ENCODE measurements around the gene LUM. TPM values are rescaled to one million over a fixed set of nuclear protein-coding genes. Genes with fewer than 3 reads are reported as not detected.

The LUM gene
- total RNA-seq, 2 donors from 2014 or later, result 130 to 196 TPM

DNA sequence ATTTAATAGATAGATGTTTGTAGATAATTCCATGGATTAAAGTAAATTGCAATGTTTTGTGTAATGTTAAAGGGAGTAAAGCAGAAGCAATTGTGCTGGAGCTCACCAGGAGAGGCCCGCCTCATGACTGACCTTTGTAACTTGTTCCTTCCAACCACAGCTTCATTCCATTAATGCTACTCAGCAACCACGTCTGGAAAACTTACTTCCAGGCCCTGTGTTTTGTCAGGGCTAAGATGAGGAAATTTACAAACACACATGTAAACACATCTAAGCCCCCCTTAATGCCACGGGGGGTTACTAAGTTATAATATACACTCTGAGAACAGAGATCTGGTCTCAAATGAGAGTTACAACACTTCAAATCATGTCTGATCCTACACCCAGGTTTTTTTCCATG, 12.4 kb downstream of the LUM start:
- no peaks in the 10 kb centered on the region for H3K9me3 ChIP-seq

DNA sequence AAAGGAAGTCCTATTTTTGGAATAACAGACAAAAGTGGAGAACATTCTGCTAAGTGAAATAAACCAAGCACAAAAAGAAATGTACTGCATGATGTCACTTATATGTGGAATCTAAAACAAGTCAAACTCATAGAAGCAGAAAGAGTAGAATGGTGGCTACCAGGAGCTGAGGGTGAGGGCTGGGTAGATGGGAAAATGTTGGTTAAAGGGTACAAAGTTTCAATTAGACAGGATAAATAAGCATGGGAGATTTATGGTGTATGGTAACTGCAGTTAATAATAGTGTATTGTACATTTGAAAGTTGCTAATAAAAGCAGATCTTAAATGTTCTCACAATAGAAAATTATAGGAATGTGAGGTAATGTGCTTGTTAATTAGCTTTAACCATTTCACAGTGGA, 12.8 kb downstream of the LUM start:
- Histone ChIP-seq H3K27me3 (no peaks in the 10 kb centered on the region), H3K4me3 (no peak overlapping the region), H3K9me3 (no peaks in the 10 kb centered on the region), H3K4me1 (no peaks in the 10 kb centered on the region), H3K27ac (no peak overlapping the region), H3K36me3 (no peaks in the 10 kb centered on the region)
- DNase-seq (ENCODE audit: low spot score), result no peak
- TF ChIP-seq, protein P1, sequence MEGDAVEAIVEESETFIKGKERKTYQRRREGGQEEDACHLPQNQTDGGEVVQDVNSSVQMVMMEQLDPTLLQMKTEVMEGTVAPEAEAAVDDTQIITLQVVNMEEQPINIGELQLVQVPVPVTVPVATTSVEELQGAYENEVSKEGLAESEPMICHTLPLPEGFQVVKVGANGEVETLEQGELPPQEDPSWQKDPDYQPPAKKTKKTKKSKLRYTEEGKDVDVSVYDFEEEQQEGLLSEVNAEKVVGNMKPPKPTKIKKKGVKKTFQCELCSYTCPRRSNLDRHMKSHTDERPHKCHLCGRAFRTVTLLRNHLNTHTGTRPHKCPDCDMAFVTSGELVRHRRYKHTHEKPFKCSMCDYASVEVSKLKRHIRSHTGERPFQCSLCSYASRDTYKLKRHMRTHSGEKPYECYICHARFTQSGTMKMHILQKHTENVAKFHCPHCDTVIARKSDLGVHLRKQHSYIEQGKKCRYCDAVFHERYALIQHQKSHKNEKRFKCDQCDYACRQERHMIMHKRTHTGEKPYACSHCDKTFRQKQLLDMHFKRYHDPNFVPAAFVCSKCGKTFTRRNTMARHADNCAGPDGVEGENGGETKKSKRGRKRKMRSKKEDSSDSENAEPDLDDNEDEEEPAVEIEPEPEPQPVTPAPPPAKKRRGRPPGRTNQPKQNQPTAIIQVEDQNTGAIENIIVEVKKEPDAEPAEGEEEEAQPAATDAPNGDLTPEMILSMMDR (IDR thresholded peaks at IDR 0.05), result no peak

More for the DNA sequence above, 12.4 kb downstream of the LUM start:
- Histone ChIP-seq H3K4me3 (no peak overlapping the region), H3K27me3 (no peaks in the 10 kb centered on the region), H3K36me3 (no peaks in the 10 kb centered on the region), H3K4me1 (no peaks in the 10 kb centered on the region), H3K27ac (peak overlapping the region in 1 of 2 donors; percentile 54)
- TF ChIP-seq, protein P1 (IDR thresholded peaks at IDR 0.05), result no peak
- no peak for DNase-seq (ENCODE audit: low spot score)

DNA sequence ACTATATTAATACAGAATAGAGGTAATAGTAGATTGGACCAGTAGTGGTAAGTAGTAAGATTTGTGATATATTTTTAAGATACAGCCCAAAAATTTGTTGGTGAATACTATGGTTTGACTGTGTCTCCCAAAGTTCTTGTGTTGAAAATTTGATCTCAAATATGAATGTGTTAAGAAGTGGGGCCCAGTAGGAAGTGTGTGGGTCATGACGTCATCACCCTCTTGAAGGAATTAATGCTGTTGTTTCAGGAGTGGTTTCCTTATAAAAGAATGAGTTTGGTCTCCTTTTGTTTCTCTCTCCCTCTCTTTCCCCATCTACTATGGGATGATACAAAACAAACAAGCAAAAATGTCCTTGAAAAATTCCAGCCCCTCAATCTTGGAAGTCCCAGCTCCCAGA, 16.3 kb downstream of the LUM start:
- Histone ChIP-seq H3K36me3 (no peaks in the 10 kb centered on the region), H3K4me3 (no peak overlapping the region), H3K9me3 (peaks cover 0 to 12% of the 10 kb centered on the region in 2 donors), H3K4me1 (no peaks in the 10 kb centered on the region), H3K27me3 (no peaks in the 10 kb centered on the region), H3K27ac (no peak overlapping the region)
- no peak for DNase-seq (ENCODE audit: low spot score)
- TF ChIP-seq, protein P1 (IDR thresholded peaks at IDR 0.05), result no peak

DNA sequence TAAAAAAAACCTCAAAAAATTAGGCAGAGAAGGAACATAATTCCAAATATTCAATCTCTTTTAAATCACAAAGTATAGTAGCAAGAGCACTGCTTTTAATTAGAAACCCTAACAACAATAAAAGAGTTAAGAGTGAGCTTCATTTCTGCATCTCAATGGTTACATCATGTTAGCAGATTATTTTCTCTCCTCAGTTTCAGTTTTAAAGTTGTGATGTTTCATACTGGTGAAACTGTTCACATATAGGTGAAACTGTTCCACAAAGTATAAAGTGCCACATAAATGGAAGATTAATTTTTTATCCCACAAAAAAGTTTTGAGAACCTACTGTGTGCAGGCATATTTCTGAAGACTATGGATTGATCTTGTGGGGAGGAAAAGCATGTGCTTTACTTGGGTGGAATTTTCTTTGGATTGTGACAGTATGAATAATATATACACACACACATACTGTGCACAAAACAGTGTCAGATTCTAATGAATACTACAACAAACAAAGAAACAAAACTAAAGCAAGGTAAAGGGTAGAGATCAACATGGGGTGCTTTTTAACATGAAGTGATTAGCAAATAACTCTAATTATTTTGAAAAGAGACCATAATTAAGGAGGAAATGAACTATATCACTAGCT, 17.1 kb downstream of the LUM start:
- H3K4me1 ChIP-seq, result no peaks in the 10 kb centered on the region
- no peaks in the 10 kb centered on the region for H3K36me3 ChIP-seq
- H3K27me3 ChIP-seq, result no peaks in the 10 kb centered on the region
- DNase-seq (ENCODE audit: low spot score), result no peak
- TF ChIP-seq, protein P1 (IDR thresholded peaks at IDR 0.05), result no peak
- no peak overlapping the region for H3K4me3 ChIP-seq
- H3K9me3 ChIP-seq, result peaks cover 0 to 18% of the 10 kb centered on the region in 2 donors
- H3K27ac ChIP-seq, result no peak overlapping the region

DNA sequence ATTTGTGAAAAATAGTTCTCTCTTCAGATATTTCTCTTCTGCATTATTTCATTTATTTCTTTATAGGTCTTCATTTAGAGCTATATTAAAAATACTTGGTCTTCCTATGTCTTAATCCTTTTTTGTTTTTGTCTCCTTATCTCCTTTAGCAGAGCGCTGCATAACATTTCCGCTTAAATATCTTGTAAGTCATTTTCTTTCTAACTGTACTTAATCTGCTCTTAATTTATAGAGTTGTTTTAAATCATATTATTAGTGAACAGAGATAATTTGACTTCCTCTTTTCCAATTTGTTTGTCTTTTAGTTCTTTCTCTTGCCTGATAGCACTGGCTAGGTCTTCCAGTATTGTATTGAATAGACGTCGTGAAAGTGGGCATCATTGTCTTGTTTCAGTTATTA, 18.0 kb downstream of the LUM start:
- DNase-seq (ENCODE audit: low spot score), result no peak
- Histone ChIP-seq H3K4me1 (no peaks in the 10 kb centered on the region), H3K4me3 (no peak overlapping the region), H3K27me3 (no peaks in the 10 kb centered on the region), H3K27ac (no peak overlapping the region), H3K36me3 (no peaks in the 10 kb centered on the region), H3K9me3 (peaks cover 0 to 25% of the 10 kb centered on the region in 2 donors)
- TF ChIP-seq, protein P1 (IDR thresholded peaks at IDR 0.05), result no peak

Measured in right atrium auricular region (tissue), 2 donors.